ENCODE data around the gene ANKRD13B. TPM values are rescaled to one million over a fixed set of nuclear protein-coding genes. Genes with fewer than 3 reads are reported as not detected.

Gene ANKRD13B
- total and polyA plus RNA-seq, 2 of the 13 experiments (the other 11 are each of a cell fraction or from before 2014, with no cell fraction given) = 1.7 to 1.8 TPM

DNA sequence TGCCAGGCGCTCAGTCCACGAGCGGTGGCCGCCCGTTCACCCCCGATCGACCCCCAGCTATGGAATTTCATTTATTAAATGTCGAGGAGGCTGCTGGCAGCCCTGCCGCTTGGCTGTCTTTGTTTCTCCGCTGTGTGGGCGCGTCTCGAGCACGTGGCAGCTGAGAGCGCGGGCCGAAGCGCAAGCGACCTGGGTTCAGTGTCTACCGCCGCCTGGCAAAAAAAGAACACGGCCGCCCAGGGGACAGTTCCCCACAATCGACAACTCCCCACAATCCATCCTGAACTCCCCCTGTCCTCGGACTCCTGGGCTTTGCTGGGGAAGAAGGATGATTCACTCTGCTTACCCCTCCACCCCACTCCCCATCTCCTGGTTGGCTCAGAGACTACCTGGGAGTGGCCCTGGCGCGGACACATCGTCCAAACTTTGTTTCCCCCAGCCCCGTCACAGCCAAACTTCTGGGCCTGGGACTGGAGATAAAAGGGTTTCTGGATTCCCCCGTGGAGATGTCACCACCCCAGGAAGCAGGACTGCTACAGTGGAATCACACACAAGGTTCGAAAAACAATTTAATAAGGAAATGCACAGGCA, 1.7 kb upstream of the ANKRD13B start (continued):
- no peak for TF ChIP-seq NFE2L1 (CRISPR knock-in tag; IDR thresholded peaks at IDR 0.05; ENCODE audit: borderline replicate concordance)
- TF ChIP-seq GATAD1 (CRISPR knock-in tag; IDR thresholded peaks at IDR 0.05) = no peak
- 0 out of 2 replicates have a peak, but pooled peaks have one; percentile 15 for TF ChIP-seq PPARG (CRISPR knock-in tag; conservative IDR thresholded peaks at IDR 0.05)
- TF ChIP-seq KAT8 (CRISPR knock-in tag; IDR thresholded peaks at IDR 0.05) = peak; percentile 55; the same call in 1 of the 2 replicates
- TF ChIP-seq ZNF703 (CRISPR knock-in tag; IDR thresholded peaks at IDR 0.05; ENCODE audit: borderline replicate concordance) = no peak
- TF ChIP-seq NFE2L2 (IDR thresholded peaks at IDR 0.05; ENCODE audit: low read length) = no peak
- TF ChIP-seq, protein P1, sequence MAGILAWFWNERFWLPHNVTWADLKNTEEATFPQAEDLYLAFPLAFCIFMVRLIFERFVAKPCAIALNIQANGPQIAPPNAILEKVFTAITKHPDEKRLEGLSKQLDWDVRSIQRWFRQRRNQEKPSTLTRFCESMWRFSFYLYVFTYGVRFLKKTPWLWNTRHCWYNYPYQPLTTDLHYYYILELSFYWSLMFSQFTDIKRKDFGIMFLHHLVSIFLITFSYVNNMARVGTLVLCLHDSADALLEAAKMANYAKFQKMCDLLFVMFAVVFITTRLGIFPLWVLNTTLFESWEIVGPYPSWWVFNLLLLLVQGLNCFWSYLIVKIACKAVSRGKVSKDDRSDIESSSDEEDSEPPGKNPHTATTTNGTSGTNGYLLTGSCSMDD (CRISPR knock-in tag; IDR thresholded peaks at IDR 0.05) = no peak
- TF ChIP-seq YEATS2 (CRISPR knock-in tag; IDR thresholded peaks at IDR 0.05; ENCODE audit: borderline replicate concordance) = no peak
- TF ChIP-seq, protein P2, sequence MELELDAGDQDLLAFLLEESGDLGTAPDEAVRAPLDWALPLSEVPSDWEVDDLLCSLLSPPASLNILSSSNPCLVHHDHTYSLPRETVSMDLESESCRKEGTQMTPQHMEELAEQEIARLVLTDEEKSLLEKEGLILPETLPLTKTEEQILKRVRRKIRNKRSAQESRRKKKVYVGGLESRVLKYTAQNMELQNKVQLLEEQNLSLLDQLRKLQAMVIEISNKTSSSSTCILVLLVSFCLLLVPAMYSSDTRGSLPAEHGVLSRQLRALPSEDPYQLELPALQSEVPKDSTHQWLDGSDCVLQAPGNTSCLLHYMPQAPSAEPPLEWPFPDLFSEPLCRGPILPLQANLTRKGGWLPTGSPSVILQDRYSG (CRISPR knock-in tag; IDR thresholded peaks at IDR 0.05) = 0 out of 2 replicates have a peak, but pooled peaks have one; percentile 32
- TF ChIP-seq ZFAT (CRISPR knock-in tag; conservative IDR thresholded peaks at IDR 0.05) = no peak
- no peak for TF ChIP-seq GABPA (IDR thresholded peaks at IDR 0.05; ENCODE audit: low read depth, low read length)
- TF ChIP-seq GABPA (CRISPR knock-in tag; IDR thresholded peaks at IDR 0.05; ENCODE audit: low read depth) = no peak
- no peak for TF ChIP-seq ZNF232 (CRISPR knock-in tag; IDR thresholded peaks at IDR 0.05; ENCODE audit: borderline replicate concordance)
- TF ChIP-seq ATM (IDR thresholded peaks at IDR 0.05; ENCODE audit: borderline replicate concordance) = no peak
- TF ChIP-seq, protein P3, sequence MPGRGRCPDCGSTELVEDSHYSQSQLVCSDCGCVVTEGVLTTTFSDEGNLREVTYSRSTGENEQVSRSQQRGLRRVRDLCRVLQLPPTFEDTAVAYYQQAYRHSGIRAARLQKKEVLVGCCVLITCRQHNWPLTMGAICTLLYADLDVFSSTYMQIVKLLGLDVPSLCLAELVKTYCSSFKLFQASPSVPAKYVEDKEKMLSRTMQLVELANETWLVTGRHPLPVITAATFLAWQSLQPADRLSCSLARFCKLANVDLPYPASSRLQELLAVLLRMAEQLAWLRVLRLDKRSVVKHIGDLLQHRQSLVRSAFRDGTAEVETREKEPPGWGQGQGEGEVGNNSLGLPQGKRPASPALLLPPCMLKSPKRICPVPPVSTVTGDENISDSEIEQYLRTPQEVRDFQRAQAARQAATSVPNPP (CRISPR knock-in tag; IDR thresholded peaks at IDR 0.05) = no peak
- TF ChIP-seq ZNF737 (CRISPR knock-in tag; IDR thresholded peaks at IDR 0.05; ENCODE audit: borderline replicate concordance) = no peak
- no peak for TF ChIP-seq GTF3A (CRISPR knock-in tag; conservative IDR thresholded peaks at IDR 0.05)
- TF ChIP-seq ZNF451 (CRISPR knock-in tag; IDR thresholded peaks at IDR 0.05) = no peak
- TF ChIP-seq, protein P4, sequence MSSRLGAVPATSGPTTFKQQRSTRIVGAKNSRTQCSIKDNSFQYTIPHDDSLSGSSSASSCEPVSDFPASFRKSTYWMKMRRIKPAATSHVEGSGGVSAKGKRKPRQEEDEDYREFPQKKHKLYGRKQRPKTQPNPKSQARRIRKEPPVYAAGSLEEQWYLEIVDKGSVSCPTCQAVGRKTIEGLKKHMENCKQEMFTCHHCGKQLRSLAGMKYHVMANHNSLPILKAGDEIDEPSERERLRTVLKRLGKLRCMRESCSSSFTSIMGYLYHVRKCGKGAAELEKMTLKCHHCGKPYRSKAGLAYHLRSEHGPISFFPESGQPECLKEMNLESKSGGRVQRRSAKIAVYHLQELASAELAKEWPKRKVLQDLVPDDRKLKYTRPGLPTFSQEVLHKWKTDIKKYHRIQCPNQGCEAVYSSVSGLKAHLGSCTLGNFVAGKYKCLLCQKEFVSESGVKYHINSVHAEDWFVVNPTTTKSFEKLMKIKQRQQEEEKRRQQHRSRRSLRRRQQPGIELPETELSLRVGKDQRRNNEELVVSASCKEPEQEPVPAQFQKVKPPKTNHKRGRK (CRISPR knock-in tag; IDR thresholded peaks at IDR 0.05) = no peak
- no peak for TF ChIP-seq YY1 (IDR thresholded peaks at IDR 0.05; ENCODE audit: insufficient read depth, insufficient replicate concordance, low read depth, low read length)
- TF ChIP-seq ZFP36 (IDR thresholded peaks at IDR 0.05; ENCODE audit: borderline replicate concordance, low read depth, low read length, partially characterized antibody) = no peak
- 0 out of 2 replicates have a peak, but pooled peaks have one; percentile 41 for TF ChIP-seq RFXAP (CRISPR knock-in tag; IDR thresholded peaks at IDR 0.05; ENCODE audit: borderline replicate concordance)
- TF ChIP-seq, protein P5, sequence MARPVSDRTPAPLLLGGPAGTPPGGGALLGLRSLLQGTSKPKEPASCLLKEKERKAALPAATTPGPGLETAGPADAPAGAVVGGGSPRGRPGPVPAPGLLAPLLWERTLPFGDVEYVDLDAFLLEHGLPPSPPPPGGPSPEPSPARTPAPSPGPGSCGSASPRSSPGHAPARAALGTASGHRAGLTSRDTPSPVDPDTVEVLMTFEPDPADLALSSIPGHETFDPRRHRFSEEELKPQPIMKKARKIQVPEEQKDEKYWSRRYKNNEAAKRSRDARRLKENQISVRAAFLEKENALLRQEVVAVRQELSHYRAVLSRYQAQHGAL (CRISPR knock-in tag; IDR thresholded peaks at IDR 0.05; ENCODE audit: not compliant biosample characterization) = no peak
- TF ChIP-seq ZNF660 (CRISPR knock-in tag; IDR thresholded peaks at IDR 0.05; ENCODE audit: borderline replicate concordance, low read depth) = no peak
- TF ChIP-seq MAFF (IDR thresholded peaks at IDR 0.05; ENCODE audit: low read depth, low read length) = no peak
- no peak for TF ChIP-seq FIP1L1 (IDR thresholded peaks at IDR 0.05; ENCODE audit: borderline replicate concordance, insufficient read depth, low read depth, low read length)

Measured in HepG2 (cell line).